ENCODE results near the gene JSRP1. TPM values are rescaled to one million over a fixed set of nuclear protein-coding genes. Genes with fewer than 3 reads are reported as not detected.

Gene JSRP1
- total RNA-seq, 1 donor, result 0.72 TPM

DNA sequence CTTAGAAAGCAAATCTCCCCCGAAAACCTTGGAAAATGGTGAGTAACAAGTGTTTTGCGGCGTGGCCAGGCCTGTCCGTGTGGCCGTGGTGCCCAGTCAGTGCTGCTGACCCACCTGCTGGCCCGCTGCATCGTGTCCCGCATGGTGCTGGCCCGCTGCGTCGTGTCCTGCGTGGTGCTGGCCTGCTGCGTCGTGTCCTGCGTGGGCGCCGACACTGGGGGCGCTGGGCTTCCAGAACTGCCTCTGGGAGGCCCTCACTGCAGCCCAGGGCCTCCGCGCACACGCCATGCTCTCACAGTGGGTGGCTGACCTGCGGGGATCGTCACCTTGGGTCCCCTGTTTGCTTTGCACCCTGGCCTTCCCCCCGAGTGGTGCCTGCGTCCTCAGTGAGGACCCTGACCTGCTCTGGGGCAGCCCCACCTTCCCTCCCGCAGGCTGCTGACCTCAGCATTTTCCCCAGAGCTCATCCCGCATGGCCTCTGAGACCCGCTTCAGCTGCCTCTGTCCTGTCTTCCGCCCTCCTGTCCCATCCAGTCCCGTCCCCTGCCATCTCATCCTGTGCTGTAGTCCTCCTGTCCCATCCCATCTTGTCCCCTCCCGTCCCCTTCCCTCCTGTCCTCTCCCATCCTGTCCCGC, 30.7 kb downstream of the JSRP1 start:
- no peak overlapping the region for H3K27ac ChIP-seq (ENCODE audit: low read depth, low read length)
- H3K4me3 ChIP-seq (ENCODE audit: insufficient read depth, low read length), result no peak overlapping the region
- H3K4me2 ChIP-seq (ENCODE audit: insufficient read depth, low read length), result no peak overlapping the region
- no peak overlapping the region for H2AFZ ChIP-seq (ENCODE audit: low read length)
- no peaks in the 10 kb centered on the region for H3K4me1 ChIP-seq (ENCODE audit: insufficient read depth, low read length)
- peaks cover 42% of the 10 kb centered on the region for H3K79me2 ChIP-seq (ENCODE audit: insufficient read depth, low read length)
- no peak for TF ChIP-seq CTCF (IDR thresholded peaks at IDR 0.05; ENCODE audit: extremely low read depth, low read depth, low read length)
- no peaks in the 10 kb centered on the region for H3K27me3 ChIP-seq (ENCODE audit: insufficient read depth, low read length)
- H3K36me3 ChIP-seq (ENCODE audit: insufficient read depth, low read length), result peaks cover 53% of the 10 kb centered on the region
- no peak for DNase-seq (ENCODE audit: insufficient read length, low spot score, missing footprints)
- H3K9me3 ChIP-seq (ENCODE audit: low read depth, low read length), result no peaks in the 10 kb centered on the region
- H4K20me1 ChIP-seq (ENCODE audit: insufficient read depth, low read length), result peaks cover 9% of the 10 kb centered on the region

GRCh38 chr19:2224754-2225349, 31.4 kb downstream of the JSRP1 start:
- Histone ChIP-seq H3K9me3 (ENCODE audit: low read depth, low read length) (no peaks in the 10 kb centered on the region), H3K4me3 (ENCODE audit: insufficient read depth, low read length) (no peak overlapping the region), H4K20me1 (ENCODE audit: insufficient read depth, low read length) (peaks cover 9% of the 10 kb centered on the region), H2AFZ (ENCODE audit: low read length) (no peak overlapping the region), H3K27me3 (ENCODE audit: insufficient read depth, low read length) (no peaks in the 10 kb centered on the region), H3K4me1 (ENCODE audit: insufficient read depth, low read length) (no peaks in the 10 kb centered on the region), H3K27ac (ENCODE audit: low read depth, low read length) (no peak overlapping the region), H3K79me2 (ENCODE audit: insufficient read depth, low read length) (peaks cover 45% of the 10 kb centered on the region), H3K36me3 (ENCODE audit: insufficient read depth, low read length) (peaks cover 53% of the 10 kb centered on the region), H3K4me2 (ENCODE audit: insufficient read depth, low read length) (no peak overlapping the region)
- no peak for TF ChIP-seq CTCF (IDR thresholded peaks at IDR 0.05; ENCODE audit: extremely low read depth, low read depth, low read length)
- no peak for DNase-seq (ENCODE audit: insufficient read length, low spot score, missing footprints)

DNA sequence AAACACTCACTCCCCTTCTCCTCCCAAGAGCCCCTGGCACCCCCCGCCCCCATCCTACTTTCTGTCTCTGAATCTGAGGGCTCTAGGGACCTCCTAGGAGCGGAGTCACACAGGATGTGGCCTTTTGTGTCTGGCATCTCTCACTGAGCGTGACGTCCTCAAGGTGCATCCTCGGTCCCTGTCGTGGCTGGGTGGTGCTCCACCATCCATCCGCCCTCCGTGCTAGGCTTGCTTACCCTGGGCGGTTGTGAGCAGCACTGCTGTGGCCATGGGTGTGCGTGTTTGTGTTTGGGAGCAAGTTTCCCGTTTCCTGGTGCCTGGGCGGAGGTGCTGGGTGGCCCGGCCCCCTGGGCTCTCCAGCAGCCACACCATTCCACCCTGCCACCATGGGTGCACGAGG, 32.3 kb downstream of the JSRP1 start:
- Histone ChIP-seq H3K4me2 (ENCODE audit: insufficient read depth, low read length) (no peak overlapping the region), H2AFZ (ENCODE audit: low read length) (no peak overlapping the region), H3K27ac (ENCODE audit: low read depth, low read length) (no peak overlapping the region), H3K36me3 (ENCODE audit: insufficient read depth, low read length) (peaks cover 47% of the 10 kb centered on the region), H3K79me2 (ENCODE audit: insufficient read depth, low read length) (peaks cover 40% of the 10 kb centered on the region), H3K4me3 (ENCODE audit: insufficient read depth, low read length) (no peak overlapping the region), H4K20me1 (ENCODE audit: insufficient read depth, low read length) (peaks cover 8% of the 10 kb centered on the region), H3K9me3 (ENCODE audit: low read depth, low read length) (no peaks in the 10 kb centered on the region), H3K27me3 (ENCODE audit: insufficient read depth, low read length) (no peaks in the 10 kb centered on the region), H3K4me1 (ENCODE audit: insufficient read depth, low read length) (no peaks in the 10 kb centered on the region)
- no peak for DNase-seq (ENCODE audit: insufficient read length, low spot score, missing footprints)
- TF ChIP-seq CTCF (IDR thresholded peaks at IDR 0.05; ENCODE audit: extremely low read depth, low read depth, low read length), result no peak

DNA sequence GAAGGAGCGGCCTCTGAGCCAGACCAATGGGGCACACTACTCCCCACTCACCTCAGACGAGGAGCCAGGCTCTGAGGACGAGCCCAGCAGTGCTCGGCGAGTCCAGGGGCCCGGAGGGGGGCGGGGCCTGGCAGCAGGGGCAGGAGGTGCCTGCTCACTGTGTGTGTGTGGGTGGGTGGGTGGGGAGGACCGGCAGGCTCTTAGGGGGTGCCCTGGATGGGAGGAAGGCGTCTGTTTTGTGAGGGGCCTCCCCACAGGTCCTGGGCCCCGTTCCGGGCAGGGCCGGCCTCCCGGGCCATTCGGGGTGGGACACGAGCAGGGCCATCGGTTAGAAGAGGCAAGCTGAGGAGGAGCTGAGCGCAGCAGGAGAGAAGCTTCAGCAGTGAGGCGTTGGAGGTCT, 32.8 kb downstream of the JSRP1 start:
- peaks cover 44% of the 10 kb centered on the region for H3K36me3 ChIP-seq (ENCODE audit: insufficient read depth, low read length)
- peaks cover 38% of the 10 kb centered on the region for H3K79me2 ChIP-seq (ENCODE audit: insufficient read depth, low read length)
- no peaks in the 10 kb centered on the region for H3K9me3 ChIP-seq (ENCODE audit: low read depth, low read length)
- no peak overlapping the region for H3K27ac ChIP-seq (ENCODE audit: low read depth, low read length)
- H3K27me3 ChIP-seq (ENCODE audit: insufficient read depth, low read length), result no peaks in the 10 kb centered on the region
- H2AFZ ChIP-seq (ENCODE audit: low read length), result no peak overlapping the region
- peaks cover 6% of the 10 kb centered on the region for H4K20me1 ChIP-seq (ENCODE audit: insufficient read depth, low read length)
- H3K4me1 ChIP-seq (ENCODE audit: insufficient read depth, low read length), result no peaks in the 10 kb centered on the region
- no peak overlapping the region for H3K4me2 ChIP-seq (ENCODE audit: insufficient read depth, low read length)
- no peak overlapping the region for H3K4me3 ChIP-seq (ENCODE audit: insufficient read depth, low read length)
- no peak for TF ChIP-seq CTCF (IDR thresholded peaks at IDR 0.05; ENCODE audit: extremely low read depth, low read depth, low read length)
- no peak for DNase-seq (ENCODE audit: insufficient read length, low spot score, missing footprints)
